MM.1S (cell line): ENCODE measurements around the gene GNAQ.

Experiments used
- EZH2 ChIP-seq: fragments of 300-600 bp; sonication (generic); optimal IDR thresholded peaks from 2 replicates; pipeline ENCODE3; 2017; ENCODE audit warnings: low read depth, mild to moderate bottlenecking, antibody characterized with exemption, low read length, mixed read lengths
- TF ChIP-seq, protein P1 (sequence below): fragments of 300-600 bp; sonication (generic); IDR thresholded peaks from 2 replicates; pipeline ENCODE4 v1.5.1; 2016; ENCODE audit warnings: antibody characterized with exemption, low read length, mixed read lengths

DNA sequence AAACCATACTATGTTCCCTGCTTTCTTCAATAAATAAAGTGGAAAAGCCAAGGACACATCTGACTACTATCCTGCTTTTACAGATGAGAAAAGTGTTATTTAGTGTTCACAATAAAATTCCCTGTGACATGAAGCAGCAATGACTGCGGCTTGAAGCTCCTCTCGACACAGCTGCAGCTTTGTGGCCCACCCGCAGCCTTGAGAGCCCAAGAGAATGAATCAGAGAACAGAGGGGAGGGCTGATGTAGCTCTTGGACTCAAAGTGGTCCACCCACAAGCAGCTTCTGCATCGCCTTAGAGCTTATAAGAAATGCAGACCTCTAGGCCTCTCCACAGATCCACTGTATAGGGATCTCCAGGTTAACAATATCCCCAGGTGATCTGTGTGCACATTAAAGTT lies 202.2 kb downstream of the GNAQ start:
- TF ChIP-seq, protein P1, sequence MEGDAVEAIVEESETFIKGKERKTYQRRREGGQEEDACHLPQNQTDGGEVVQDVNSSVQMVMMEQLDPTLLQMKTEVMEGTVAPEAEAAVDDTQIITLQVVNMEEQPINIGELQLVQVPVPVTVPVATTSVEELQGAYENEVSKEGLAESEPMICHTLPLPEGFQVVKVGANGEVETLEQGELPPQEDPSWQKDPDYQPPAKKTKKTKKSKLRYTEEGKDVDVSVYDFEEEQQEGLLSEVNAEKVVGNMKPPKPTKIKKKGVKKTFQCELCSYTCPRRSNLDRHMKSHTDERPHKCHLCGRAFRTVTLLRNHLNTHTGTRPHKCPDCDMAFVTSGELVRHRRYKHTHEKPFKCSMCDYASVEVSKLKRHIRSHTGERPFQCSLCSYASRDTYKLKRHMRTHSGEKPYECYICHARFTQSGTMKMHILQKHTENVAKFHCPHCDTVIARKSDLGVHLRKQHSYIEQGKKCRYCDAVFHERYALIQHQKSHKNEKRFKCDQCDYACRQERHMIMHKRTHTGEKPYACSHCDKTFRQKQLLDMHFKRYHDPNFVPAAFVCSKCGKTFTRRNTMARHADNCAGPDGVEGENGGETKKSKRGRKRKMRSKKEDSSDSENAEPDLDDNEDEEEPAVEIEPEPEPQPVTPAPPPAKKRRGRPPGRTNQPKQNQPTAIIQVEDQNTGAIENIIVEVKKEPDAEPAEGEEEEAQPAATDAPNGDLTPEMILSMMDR, result no peak
- TF ChIP-seq EZH2, result no peak
